ENCODE data around the gene ST6GALNAC4. TPM values are rescaled to one million over a fixed set of nuclear protein-coding genes. Genes with fewer than 3 reads are reported as not detected.

Gene ST6GALNAC4
- total and polyA plus RNA-seq, 3 experiments from 2014 or later = 28.7 to 43.2 (median 32.9) TPM

GRCh38 chr9:127899128-127899943 is 17.5 kb downstream of the ST6GALNAC4 start, which contains the start of gene ST6GALNAC6:
Gene ST6GALNAC6, minus strand, starts transcription at chr9:127899603. Its CDS starts 1,622 bp downstream, at chr9:127897981.
- DNase-seq = peak; percentile 63 to 73 (median 67)
- ChIA-PET CTCF (interaction anchor here (0.6 to 1.6 kb wide), 7 partner anchors 9 to 164 kb away, joined by 3 to 7 read pairs (median 4); partner anchors contain the start of genes ST6GALNAC4 and TOR2A), POLR2A (interaction anchor here (0.9 to 1.5 kb wide), 3 partner anchors 17 to 128 kb away, joined by 3 to 7 read pairs (median 5); partner anchors contain the start of gene ST6GALNAC4)
- Histone ChIP-seq H3K4me3 (ENCODE audit: low read length) (peak within 1 kb of the TSS; percentile 55), H3K27ac (ENCODE audit: low read depth, low read length) (peak within 1 kb of the TSS; percentile 47), H3K27me3 (ENCODE audit: insufficient read depth, low read length, poor library complexity, severe bottlenecking) (no peaks in the 10 kb centered on the region), H3K9me3 (ENCODE audit: low read length) (no peaks in the 10 kb centered on the region), H3K36me3 (ENCODE audit: insufficient read depth, low read length) (peaks cover 17% of the 10 kb centered on the region), H3K4me1 (ENCODE audit: insufficient read depth, low read length) (peaks cover 44% of the 10 kb centered on the region)
- H3K36me3 Mint-ChIP-seq = peaks cover 18 to 41% (median 20%) of the 10 kb centered on the region in 3 donors
- H3K27ac Mint-ChIP-seq = peak within 1 kb of the TSS; percentile 70 to 97 (median 91)
- peak within 1 kb of the TSS; percentile 83 to 91 (median 89) for H3K4me3 Mint-ChIP-seq
- no peaks in the 10 kb centered on the region for H3K27me3 Mint-ChIP-seq
- no peaks in the 10 kb centered on the region for H3K9me3 Mint-ChIP-seq
- peaks cover 42 to 71% (median 49%) of the 10 kb centered on the region in 3 donors for H3K4me1 Mint-ChIP-seq

GRCh38 chr9:127898433-127899127 is 18.3 kb downstream of the ST6GALNAC4 start:
- Histone ChIP-seq H3K27me3 (ENCODE audit: insufficient read depth, low read length, poor library complexity, severe bottlenecking) (no peaks in the 10 kb centered on the region), H3K36me3 (ENCODE audit: insufficient read depth, low read length) (peaks cover 24% of the 10 kb centered on the region), H3K27ac (ENCODE audit: low read depth, low read length) (peak overlapping the region; percentile 47), H3K4me3 (ENCODE audit: low read length) (peak overlapping the region; percentile 55), H3K4me1 (ENCODE audit: insufficient read depth, low read length) (peaks cover 36% of the 10 kb centered on the region), H3K9me3 (ENCODE audit: low read length) (no peaks in the 10 kb centered on the region)
- H3K27me3 Mint-ChIP-seq = no peaks in the 10 kb centered on the region
- ChIA-PET CTCF (interaction anchor here (0.6 to 1.6 kb wide), 5 partner anchors 12 to 164 kb away, joined by 3 to 5 read pairs (median 3); partner anchors contain the start of genes ST6GALNAC4 and TOR2A), POLR2A (interaction anchor here (0.6 to 1.5 kb wide), 2 partner anchors 8 to 17 kb away, joined by 4 to 7 read pairs; partner anchors contain the start of gene ST6GALNAC4)
- H3K4me3 Mint-ChIP-seq = peak overlapping the region; percentile 83 to 91 (median 88)
- peaks cover 25 to 44% (median 27%) of the 10 kb centered on the region in 3 donors for H3K36me3 Mint-ChIP-seq
- peaks cover 0 to 3% (median 0%) of the 10 kb centered on the region in 5 donors for H3K9me3 Mint-ChIP-seq
- H3K27ac Mint-ChIP-seq = peak overlapping the region in 7 of 8 donors; percentile 70 to 97 (median 91)
- H3K4me1 Mint-ChIP-seq = peaks cover 35 to 63% (median 46%) of the 10 kb centered on the region in 3 donors
- DNase-seq = peak in 1 of 5 donors; percentile 31

GRCh38 chr9:127897193-127897692 is 19.6 kb downstream of the ST6GALNAC4 start:
- Mint-ChIP-seq H3K4me1 (peaks cover 31 to 60% (median 46%) of the 10 kb centered on the region in 3 donors), H3K27ac (peak overlapping the region in 5 of 8 donors; percentile 36 to 91 (median 82)), H3K4me3 (peak overlapping the region; percentile 24 to 88 (median 54)), H3K36me3 (peaks cover 36 to 57% (median 39%) of the 10 kb centered on the region in 3 donors), H3K27me3 (no peaks in the 10 kb centered on the region), H3K9me3 (peaks cover 0 to 11% (median 0%) of the 10 kb centered on the region in 5 donors)
- POLR2A ChIA-PET = interaction anchor here (1.3 kb wide), 1 partner anchor 9 kb away, joined by 4 read pairs; no protein-coding TSS in a partner anchor
- peaks cover 29% of the 10 kb centered on the region for H3K4me1 ChIP-seq (ENCODE audit: insufficient read depth, low read length)
- H3K27me3 ChIP-seq (ENCODE audit: insufficient read depth, low read length, poor library complexity, severe bottlenecking) = no peaks in the 10 kb centered on the region
- peaks cover 34% of the 10 kb centered on the region for H3K36me3 ChIP-seq (ENCODE audit: insufficient read depth, low read length)
- CTCF ChIA-PET = interaction anchor here (1.3 to 1.4 kb wide), 2 partner anchors 24 to 28 kb away, joined by 4 to 7 read pairs; no protein-coding TSS in a partner anchor
- peak in 1 of 5 donors; percentile 28 for DNase-seq
- H3K9me3 ChIP-seq (ENCODE audit: low read length) = no peaks in the 10 kb centered on the region
- H3K27ac ChIP-seq (ENCODE audit: low read depth, low read length) = peak overlapping the region; percentile 12
- no peak overlapping the region for H3K4me3 ChIP-seq (ENCODE audit: low read length)

GRCh38 chr9:127896395-127897192 is 20.2 kb downstream of the ST6GALNAC4 start:
- Histone ChIP-seq H3K4me3 (ENCODE audit: low read length) (no peak overlapping the region), H3K27ac (ENCODE audit: low read depth, low read length) (peak overlapping the region; percentile 12), H3K27me3 (ENCODE audit: insufficient read depth, low read length, poor library complexity, severe bottlenecking) (no peaks in the 10 kb centered on the region), H3K9me3 (ENCODE audit: low read length) (no peaks in the 10 kb centered on the region), H3K36me3 (ENCODE audit: insufficient read depth, low read length) (peaks cover 34% of the 10 kb centered on the region), H3K4me1 (ENCODE audit: insufficient read depth, low read length) (peaks cover 29% of the 10 kb centered on the region)
- peaks cover 26 to 57% (median 42%) of the 10 kb centered on the region in 3 donors for H3K4me1 Mint-ChIP-seq
- H3K9me3 Mint-ChIP-seq = peaks cover 0 to 11% (median 0%) of the 10 kb centered on the region in 5 donors
- CTCF ChIA-PET = interaction anchor here (1.3 to 1.4 kb wide), 2 partner anchors 25 to 27 kb away, joined by 4 to 7 read pairs; no protein-coding TSS in a partner anchor
- POLR2A ChIA-PET = interaction anchor here (1.3 kb wide), 2 partner anchors 9 kb away, joined by 4 read pairs; no protein-coding TSS in a partner anchor
- peak overlapping the region in 2 of 7 donors; percentile 44 to 52 for H3K4me3 Mint-ChIP-seq
- no peak for DNase-seq
- no peaks in the 10 kb centered on the region for H3K27me3 Mint-ChIP-seq
- peaks cover 38 to 59% (median 39%) of the 10 kb centered on the region in 3 donors for H3K36me3 Mint-ChIP-seq
- peak overlapping the region; percentile 19 to 86 (median 64) for H3K27ac Mint-ChIP-seq

GRCh38 chr9:127895811-127896210 is 21.0 kb downstream of the ST6GALNAC4 start:
- Mint-ChIP-seq H3K27ac (peak overlapping the region in 4 of 8 donors; percentile 19 to 84 (median 40)), H3K36me3 (peaks cover 39 to 65% (median 42%) of the 10 kb centered on the region in 3 donors), H3K27me3 (peaks cover 0 to 1% of the 10 kb centered on the region in 2 donors), H3K4me3 (peak overlapping the region in 1 of 7 donors; percentile 60), H3K9me3 (peaks cover 0 to 11% (median 0%) of the 10 kb centered on the region in 5 donors), H3K4me1 (peaks cover 22 to 59% (median 37%) of the 10 kb centered on the region in 3 donors)
- ChIA-PET CTCF (interaction anchor here (1.4 to 1.8 kb wide), 2 partner anchors 26 to 161 kb away, joined by 7 read pairs; partner anchors contain the start of gene TOR2A), POLR2A (interaction anchor here (1.3 kb wide), 1 partner anchor 9 kb away, joined by 4 read pairs; no protein-coding TSS in a partner anchor)
- H3K27ac ChIP-seq (ENCODE audit: low read depth, low read length) = no peak overlapping the region
- peaks cover 25% of the 10 kb centered on the region for H3K4me1 ChIP-seq (ENCODE audit: insufficient read depth, low read length)
- DNase-seq = no peak
- H3K4me3 ChIP-seq (ENCODE audit: low read length) = no peak overlapping the region
- H3K27me3 ChIP-seq (ENCODE audit: insufficient read depth, low read length, poor library complexity, severe bottlenecking) = no peaks in the 10 kb centered on the region
- H3K36me3 ChIP-seq (ENCODE audit: insufficient read depth, low read length) = peaks cover 36% of the 10 kb centered on the region
- H3K9me3 ChIP-seq (ENCODE audit: low read length) = no peaks in the 10 kb centered on the region

- no peaks in the 10 kb centered on the region for H3K27me3 ChIP-seq (ENCODE audit: insufficient read depth, low read length, poor library complexity, severe bottlenecking)
- DNase-seq = no peak
- H3K36me3 Mint-ChIP-seq = peaks cover 39 to 79% (median 42%) of the 10 kb centered on the region in 3 donors
- peaks cover 15% of the 10 kb centered on the region for H3K4me1 ChIP-seq (ENCODE audit: insufficient read depth, low read length)
- no peak overlapping the region for H3K4me3 ChIP-seq (ENCODE audit: low read length)
- no peak overlapping the region for H3K27ac ChIP-seq (ENCODE audit: low read depth, low read length)
- H3K27ac Mint-ChIP-seq = peak overlapping the region in 2 of 8 donors; percentile 44 to 60
- H3K4me1 Mint-ChIP-seq = peaks cover 15 to 51% (median 35%) of the 10 kb centered on the region in 3 donors
- peaks cover 0 to 1% of the 10 kb centered on the region in 2 donors for H3K27me3 Mint-ChIP-seq
- no peaks in the 10 kb centered on the region for H3K9me3 ChIP-seq (ENCODE audit: low read length)
- H3K4me3 Mint-ChIP-seq = no peak overlapping the region
- peaks cover 46% of the 10 kb centered on the region for H3K36me3 ChIP-seq (ENCODE audit: insufficient read depth, low read length)
- H3K9me3 Mint-ChIP-seq = peaks cover 0 to 11% (median 0%) of the 10 kb centered on the region in 5 donors
- ChIA-PET CTCF (interaction anchor here (1.2 to 2.0 kb wide), 4 partner anchors 11 to 158 kb away, joined by 3 to 6 read pairs (median 4); partner anchors contain the start of gene TOR2A), POLR2A (no interaction called here)
Observed at GRCh38 chr9:127893392-127893791, 23.4 kb downstream of the ST6GALNAC4 start.
